WI38 (cell line): ENCODE data around the gene CDK5RAP1.
A peak's percentile ranks its signal among the peaks of the same experiment; 100 is the strongest.

Experiments used
- H3K4me3 ChIP-seq: 2 replicates; pipeline ENCODE4 v1.5.1; 2011; ENCODE audit warnings: low read depth, mild to moderate bottlenecking, control low read depth, low read length
- CTCF ChIP-seq: IDR thresholded peaks from 2 replicates; pipeline ENCODE4 v1.5.1; 2012; ENCODE audit warnings: low read depth, mild to moderate bottlenecking, control low read depth, low read length

Gene CDK5RAP1

GRCh38 chr20:33401184-33401920 lies at the start of gene CDK5RAP1:
TSS of gene CDK5RAP1 (minus strand) at chr20:33401519. CDS start at chr20:33397064, 4,455 bp downstream.
- peak within 1 kb of the TSS; percentile 97 for H3K4me3 ChIP-seq
- TF ChIP-seq CTCF = no peak

DNA sequence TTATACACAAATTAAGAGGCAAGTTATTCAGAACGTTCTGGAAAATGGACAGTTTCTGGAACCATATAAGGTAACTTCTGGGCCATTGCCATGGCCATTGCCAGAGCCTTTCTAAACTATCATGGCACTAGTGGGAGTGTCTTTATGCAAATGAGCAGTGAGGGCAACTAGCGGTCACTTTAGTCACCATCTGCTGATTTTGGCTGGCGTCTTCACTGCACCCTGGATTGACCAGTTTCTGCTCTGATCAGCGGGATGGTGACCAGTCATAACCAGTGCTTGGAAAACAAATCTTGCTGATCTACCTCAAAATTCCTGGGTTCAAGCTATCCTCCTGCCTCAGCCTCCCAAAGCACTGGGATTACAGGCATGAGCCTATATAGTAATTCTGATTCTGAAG lies 49.5 kb upstream of the CDK5RAP1 start:
- no peak for TF ChIP-seq CTCF
- no peak overlapping the region for H3K4me3 ChIP-seq

DNA sequence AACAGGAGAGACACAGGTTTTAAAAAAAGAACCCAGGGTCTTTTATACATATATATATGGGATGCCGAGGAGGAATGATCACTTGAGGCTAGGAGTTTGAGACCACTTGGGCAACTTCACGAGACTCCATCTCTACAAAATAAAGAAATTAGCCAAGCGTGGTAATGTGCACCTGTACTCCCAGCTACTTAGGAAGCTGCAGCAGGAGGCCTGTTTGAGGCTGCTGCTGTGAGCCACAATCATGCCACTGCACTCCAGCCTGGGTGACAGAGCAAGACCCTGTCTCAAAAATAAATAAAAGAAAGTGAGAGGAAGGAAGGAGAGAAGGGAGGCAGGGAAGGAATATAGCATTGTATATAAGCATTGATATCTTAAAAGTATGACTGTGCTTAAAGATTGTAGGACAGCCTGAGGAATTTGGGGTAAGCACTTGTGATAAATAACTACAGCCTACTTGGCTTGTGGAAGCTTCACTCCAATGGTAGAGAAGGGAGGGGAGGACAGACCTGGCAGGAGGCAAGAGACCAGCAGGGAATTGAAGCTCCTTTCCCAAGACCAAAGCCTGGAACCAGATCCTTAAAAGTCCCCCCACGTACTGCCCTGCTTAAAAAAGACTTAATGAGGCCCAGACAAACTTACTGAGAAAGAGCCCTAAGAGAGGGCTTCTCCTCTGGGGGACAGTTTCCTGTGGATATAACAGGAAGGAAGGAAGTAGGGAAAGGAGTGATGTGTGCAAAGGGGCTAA lies 44.7 kb upstream of the CDK5RAP1 start:
- H3K4me3 ChIP-seq = no peak overlapping the region

DNA sequence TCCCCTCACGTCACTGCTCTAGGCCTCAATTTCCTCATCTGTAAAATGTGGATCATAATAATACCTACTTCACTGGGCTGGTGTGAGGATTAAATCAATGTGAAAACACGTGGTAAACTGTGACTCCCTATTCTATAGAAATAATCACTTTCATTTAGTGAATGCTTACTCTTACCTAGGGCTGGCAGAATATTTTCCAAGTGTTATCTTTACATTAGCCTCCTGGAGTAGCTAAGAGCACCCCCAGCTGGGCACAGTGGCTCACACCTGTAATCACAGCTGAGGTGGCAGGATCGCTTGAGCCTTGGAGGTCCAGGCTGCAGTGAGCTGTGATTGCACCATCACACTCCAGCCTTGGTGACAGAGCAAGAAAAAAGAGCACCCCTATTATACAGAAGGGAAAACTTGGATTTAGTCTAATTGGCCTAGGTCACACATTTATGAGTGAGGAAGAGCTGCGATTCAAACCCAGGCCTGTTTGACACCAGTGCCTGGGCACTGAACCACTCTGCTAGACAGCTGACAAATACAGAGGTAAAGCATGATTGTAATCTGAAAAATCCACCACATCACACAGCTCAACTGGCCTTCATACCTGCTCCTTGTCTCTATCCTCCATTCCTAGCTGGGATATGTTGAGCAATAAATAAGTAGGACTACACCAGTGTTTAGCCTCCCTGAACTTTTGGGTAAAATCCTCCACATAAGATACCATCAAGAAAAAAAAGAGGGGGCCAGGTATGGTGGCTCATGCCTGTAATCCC lies 43.7 kb upstream of the CDK5RAP1 start:
- no peak for TF ChIP-seq CTCF

More for the DNA sequence above, 44.7 kb upstream of the CDK5RAP1 start:
- no peak for TF ChIP-seq CTCF

DNA sequence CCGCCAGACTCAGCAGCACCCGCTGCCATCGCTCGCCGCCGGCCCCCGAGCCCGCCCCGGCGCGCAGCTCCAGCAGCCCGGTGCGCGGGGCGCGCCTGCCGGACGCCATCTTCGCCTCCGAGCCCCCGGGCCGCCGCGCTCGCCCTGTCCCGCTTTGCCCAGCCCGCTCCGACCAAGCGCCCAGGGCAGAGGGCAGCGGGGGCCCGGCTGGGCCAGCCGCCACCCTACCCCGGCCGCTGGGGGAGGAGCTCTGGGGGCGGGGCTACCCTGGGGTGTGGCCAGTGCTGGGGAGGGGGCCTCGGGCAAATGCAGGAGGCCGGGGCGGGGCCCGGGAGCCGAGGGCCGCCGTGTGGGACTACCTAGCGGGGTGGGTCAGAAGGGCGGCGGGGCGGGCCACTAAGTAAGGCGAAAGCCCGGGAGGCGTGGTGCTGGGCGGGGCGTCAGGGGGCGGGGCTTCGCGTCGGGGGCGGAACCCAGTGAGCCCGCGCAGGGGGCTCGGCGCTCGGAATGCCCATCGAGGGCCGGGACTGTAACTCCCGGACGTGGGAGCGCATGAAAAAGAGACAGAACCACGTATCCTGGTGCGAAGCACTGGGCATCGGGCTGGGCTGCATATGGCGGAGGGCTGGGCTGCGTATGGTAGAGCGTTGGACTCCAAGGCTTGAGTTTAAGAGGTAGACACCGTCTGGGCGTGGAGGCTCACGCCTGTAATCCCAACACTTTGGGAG lies 42.4 kb upstream of the CDK5RAP1 start, which contains the start of gene SNTA1:
TSS of gene SNTA1 (minus strand) at position 252 of the 728 bp plus-strand sequence. CDS start at position 109, 143 bp downstream.
- H3K4me3 ChIP-seq = peak within 1 kb of the TSS; percentile 65
- TF ChIP-seq CTCF = no peak

More for the DNA sequence above, 43.7 kb upstream of the CDK5RAP1 start:
- no peak overlapping the region for H3K4me3 ChIP-seq

- TF ChIP-seq CTCF = no peak
- H3K4me3 ChIP-seq = peak overlapping the region; percentile 65
Measured at GRCh38 chr20:33443006-33443511, 41.7 kb upstream of the CDK5RAP1 start.
